Measurements from ENCODE around the gene IGSF21. TPM values are rescaled to one million over a fixed set of nuclear protein-coding genes. Genes with fewer than 3 reads are reported as not detected.

Gene IGSF21
- total RNA-seq (2022; extraction: Qiagen RNA extraction; ENCODE audit: low read depth), result not detected in 5 replicates

GRCh38 chr1:18107369-18108298, at the start of gene IGSF21:
IGSF21 (plus strand) TSS chr1:18107798; CDS start chr1:18108129, 331 bp downstream.

